Measurements from ENCODE around the gene PILRA. TPM values are rescaled to one million over a fixed set of nuclear protein-coding genes. Genes with fewer than 3 reads are reported as not detected.
"Not testable (repeated sequence)": the region's sequence is repeated elsewhere in the genome, so short reads cannot be mapped to it uniquely, and the experiment has no call there.

The PILRA gene
- polyA plus RNA-seq = 1 to 10 TPM in 3 of 4 donors, under 1 TPM in 1; 0.81 to 5.0 (median 3.4) TPM
- long read RNA-seq, donor 1 = 0 reads
- long read RNA-seq, donor 2 = 0 reads
- long read RNA-seq, donor 3 = 0 reads
- long read RNA-seq, donor 4 = 0 reads
- long read RNA-seq, donor 5 = 0 reads
- long read RNA-seq, donor 6 = 0 reads
- long read RNA-seq, donor 7 = 0 reads
- long read RNA-seq, donor 8 = 0 reads
- long read RNA-seq, donor 9 = 0 reads
- long read RNA-seq, donor 10 = 0 reads

- 46 to 58% (median 49%) methylated on average over 9 to 12 of the region's 12 CpGs for WGBS, 3 donors
- FAIRE-seq (no peak), DNase-seq (no peak)
- H3K4me1 ChIP-seq (ENCODE audit: control insufficient read depth in 3 of 3, insufficient read depth in 2 of 3, low read depth in 1 of 3, low read length in 2 of 3) = no peaks in the 10 kb centered on the region
- no peaks in the 10 kb centered on the region for H3K9me3 ChIP-seq (ENCODE audit: control insufficient read depth in 2 of 2, insufficient read depth in 1 of 2, low read depth in 1 of 2, low read length in 1 of 2)
- H3K4me3 ChIP-seq (ENCODE audit: low read depth in 1 of 3, low read length in 3 of 3) = no peak within 1 kb of the TSS
- H3K36me3 ChIP-seq (ENCODE audit: control insufficient read depth in 3 of 3, insufficient read depth in 2 of 3, low read depth in 1 of 3, low read length in 3 of 3) = peaks cover 0 to 13% (median 0%) of the 10 kb centered on the region in 3 donors
- H3K27me3 ChIP-seq (ENCODE audit: control insufficient read depth in 3 of 3, insufficient read depth in 3 of 3, low read length in 3 of 3) = no peaks in the 10 kb centered on the region
- H3K27ac ChIP-seq (ENCODE audit: low read depth in 1 of 3, low read length in 2 of 3) = peak within 1 kb of the TSS in 1 of 3 donors; percentile 21
These were observed at the start of gene PILRA for GRCh38 chr7:100373261-100373831. TSS of gene PILRA (plus strand) at chr7:100373487. CDS start at chr7:100373657, 170 bp downstream.

- not testable (repeated sequence) for H3K4me1 ChIP-seq (ENCODE audit: control insufficient read depth in 3 of 3, insufficient read depth in 2 of 3, low read depth in 1 of 3, low read length in 2 of 3); DNase-seq; FAIRE-seq; H3K27ac ChIP-seq (ENCODE audit: low read depth in 1 of 3, low read length in 2 of 3); H3K27me3 ChIP-seq (ENCODE audit: control insufficient read depth in 3 of 3, insufficient read depth in 3 of 3, low read length in 3 of 3); H3K9me3 ChIP-seq (ENCODE audit: control insufficient read depth in 2 of 2, insufficient read depth in 1 of 2, low read depth in 1 of 2, low read length in 1 of 2); H3K4me3 ChIP-seq (ENCODE audit: low read depth in 1 of 3, low read length in 3 of 3)
- peaks cover 0 to 18% (median 0%) of the 10 kb centered on the region in 3 donors for H3K36me3 ChIP-seq (ENCODE audit: control insufficient read depth in 3 of 3, insufficient read depth in 2 of 3, low read depth in 1 of 3, low read length in 3 of 3)
- 85 to 95% (median 90%) methylated on average over 7 to 13 of the region's 13 CpGs for WGBS, 3 donors
These were observed 49.1 kb upstream of the PILRA start for GRCh38 chr7:100324194-100324593.

DNA sequence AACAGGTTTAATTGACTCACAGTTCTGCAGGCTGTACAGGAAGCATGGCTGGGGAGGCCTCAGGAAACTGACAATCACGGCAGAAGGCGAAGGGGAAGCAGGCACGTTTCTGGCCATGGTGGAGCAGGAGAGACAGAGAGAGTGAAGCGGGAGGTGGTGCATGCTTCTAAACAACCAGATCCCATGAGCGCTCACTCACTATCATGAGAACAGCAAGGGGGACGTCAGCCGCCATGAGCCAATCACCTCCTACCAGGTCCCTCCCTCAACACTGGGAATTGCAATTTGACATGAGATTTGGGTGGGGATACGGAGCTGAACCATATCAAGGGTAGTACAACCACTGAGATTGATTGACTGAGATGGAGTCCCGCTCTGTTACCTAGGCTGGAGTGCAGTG is 47.6 kb upstream of the PILRA start:
- not testable (repeated sequence) for H3K9me3 ChIP-seq (ENCODE audit: control insufficient read depth in 2 of 2, insufficient read depth in 1 of 2, low read depth in 1 of 2, low read length in 1 of 2); H3K27ac ChIP-seq (ENCODE audit: low read depth in 1 of 3, low read length in 2 of 3); DNase-seq; H3K27me3 ChIP-seq (ENCODE audit: control insufficient read depth in 3 of 3, insufficient read depth in 3 of 3, low read length in 3 of 3); H3K4me3 ChIP-seq (ENCODE audit: low read depth in 1 of 3, low read length in 3 of 3); FAIRE-seq; H3K4me1 ChIP-seq (ENCODE audit: control insufficient read depth in 3 of 3, insufficient read depth in 2 of 3, low read depth in 1 of 3, low read length in 2 of 3)
- peaks cover 0 to 11% (median 0%) of the 10 kb centered on the region in 3 donors for H3K36me3 ChIP-seq (ENCODE audit: control insufficient read depth in 3 of 3, insufficient read depth in 2 of 3, low read depth in 1 of 3, low read length in 3 of 3)
- 90 to 95% (median 91%) methylated on average over 9 of the region's 9 CpGs for WGBS, 3 donors

GRCh38 chr7:100326914-100327313 is 46.4 kb upstream of the PILRA start:
- H3K9me3 ChIP-seq (ENCODE audit: control insufficient read depth in 2 of 2, insufficient read depth in 1 of 2, low read depth in 1 of 2, low read length in 1 of 2); H3K27me3 ChIP-seq (ENCODE audit: control insufficient read depth in 3 of 3, insufficient read depth in 3 of 3, low read length in 3 of 3); H3K4me1 ChIP-seq (ENCODE audit: control insufficient read depth in 3 of 3, insufficient read depth in 2 of 3, low read depth in 1 of 3, low read length in 2 of 3); H3K4me3 ChIP-seq (ENCODE audit: low read depth in 1 of 3, low read length in 3 of 3); FAIRE-seq; DNase-seq; H3K27ac ChIP-seq (ENCODE audit: low read depth in 1 of 3, low read length in 2 of 3): not testable (repeated sequence)
- 91 to 94% (median 93%) methylated on average over 9 to 10 of the region's 11 CpGs for WGBS, 3 donors
- peaks cover 0 to 14% (median 0%) of the 10 kb centered on the region in 3 donors for H3K36me3 ChIP-seq (ENCODE audit: control insufficient read depth in 3 of 3, insufficient read depth in 2 of 3, low read depth in 1 of 3, low read length in 3 of 3)

- H3K9me3 ChIP-seq (ENCODE audit: control insufficient read depth in 2 of 2, insufficient read depth in 1 of 2, low read depth in 1 of 2, low read length in 1 of 2); H3K27me3 ChIP-seq (ENCODE audit: control insufficient read depth in 3 of 3, insufficient read depth in 3 of 3, low read length in 3 of 3); H3K4me1 ChIP-seq (ENCODE audit: control insufficient read depth in 3 of 3, insufficient read depth in 2 of 3, low read depth in 1 of 3, low read length in 2 of 3): not testable (repeated sequence)
- WGBS, 3 donors = 0% methylated on average over 72 to 82 of the region's 85 CpGs
- peak; percentile 41 for FAIRE-seq
- DNase-seq = peak; percentile 92 to 96
- peaks cover 0 to 12% (median 0%) of the 10 kb centered on the region in 3 donors for H3K36me3 ChIP-seq (ENCODE audit: control insufficient read depth in 3 of 3, insufficient read depth in 2 of 3, low read depth in 1 of 3, low read length in 3 of 3)
- peak overlapping the region; percentile 75 to 87 (median 80) for H3K4me3 ChIP-seq (ENCODE audit: low read depth in 1 of 3, low read length in 3 of 3)
- H3K27ac ChIP-seq (ENCODE audit: low read depth in 1 of 3, low read length in 2 of 3) = peak overlapping the region; percentile 91 to 100 (median 96)
These were observed 37.5 kb upstream of the PILRA start for GRCh38 chr7:100335566-100336466.

DNA sequence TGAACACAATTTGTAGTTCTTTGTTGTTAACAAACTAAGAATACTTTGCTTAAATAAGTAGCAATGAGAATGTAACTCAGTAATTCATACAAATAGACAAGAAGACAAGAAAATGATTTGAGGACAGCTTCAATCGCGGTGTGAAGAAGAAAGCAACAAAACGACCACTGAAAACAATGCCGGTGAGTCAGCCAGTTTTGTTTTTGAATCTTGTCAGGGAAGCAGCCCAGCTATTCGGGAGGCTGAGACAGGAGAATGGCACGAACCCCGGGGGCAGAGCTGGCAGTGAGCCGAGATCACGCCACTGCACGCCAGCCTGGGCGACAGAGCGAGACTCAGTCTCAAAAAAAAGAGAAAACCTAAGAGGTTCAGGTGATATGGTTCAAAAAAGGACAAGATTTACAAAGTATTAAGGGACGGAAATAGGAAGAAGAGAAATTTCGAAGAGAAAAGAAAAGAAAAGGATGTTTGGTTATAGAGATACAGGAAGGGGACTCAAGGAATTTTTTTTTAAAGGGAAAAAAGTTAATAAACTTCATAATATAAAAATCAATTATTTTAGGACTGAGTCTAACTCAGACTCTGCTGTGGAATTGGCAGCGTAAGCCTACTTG is 35.1 kb upstream of the PILRA start:
- H3K9me3 ChIP-seq (ENCODE audit: control insufficient read depth in 2 of 2, insufficient read depth in 1 of 2, low read depth in 1 of 2, low read length in 1 of 2); H3K4me1 ChIP-seq (ENCODE audit: control insufficient read depth in 3 of 3, insufficient read depth in 2 of 3, low read depth in 1 of 3, low read length in 2 of 3); H3K27ac ChIP-seq (ENCODE audit: low read depth in 1 of 3, low read length in 2 of 3); DNase-seq; H3K4me3 ChIP-seq (ENCODE audit: low read depth in 1 of 3, low read length in 3 of 3); H3K27me3 ChIP-seq (ENCODE audit: control insufficient read depth in 3 of 3, insufficient read depth in 3 of 3, low read length in 3 of 3); FAIRE-seq: not testable (repeated sequence)
- peaks cover 1 to 26% (median 2%) of the 10 kb centered on the region in 3 donors for H3K36me3 ChIP-seq (ENCODE audit: control insufficient read depth in 3 of 3, insufficient read depth in 2 of 3, low read depth in 1 of 3, low read length in 3 of 3)
- 85 to 93% (median 88%) methylated on average over 15 of the region's 15 CpGs for WGBS, 3 donors

DNA sequence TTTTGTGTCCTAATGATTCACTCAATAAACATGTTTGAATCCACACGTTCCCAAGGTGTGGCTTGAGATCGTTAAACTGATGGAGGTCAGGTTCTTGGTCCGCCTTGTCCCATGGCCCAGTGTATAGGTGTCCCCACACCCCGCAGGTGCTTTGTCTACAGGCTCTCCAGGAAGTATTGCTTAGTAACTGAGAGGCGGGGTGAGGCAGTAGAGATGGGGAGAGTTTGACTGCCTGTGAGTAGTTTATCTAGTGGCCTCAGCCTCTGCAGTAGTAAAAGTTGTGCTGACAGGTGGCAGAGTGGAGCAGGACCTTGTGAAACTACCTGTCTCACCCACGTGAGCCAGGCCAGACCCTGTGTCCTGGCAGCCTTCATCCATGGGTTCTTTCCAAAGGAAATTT is 32.0 kb upstream of the PILRA start:
- not testable (repeated sequence) for H3K27me3 ChIP-seq (ENCODE audit: control insufficient read depth in 3 of 3, insufficient read depth in 3 of 3, low read length in 3 of 3); H3K9me3 ChIP-seq (ENCODE audit: control insufficient read depth in 2 of 2, insufficient read depth in 1 of 2, low read depth in 1 of 2, low read length in 1 of 2); FAIRE-seq; H3K4me1 ChIP-seq (ENCODE audit: control insufficient read depth in 3 of 3, insufficient read depth in 2 of 3, low read depth in 1 of 3, low read length in 2 of 3); H3K4me3 ChIP-seq (ENCODE audit: low read depth in 1 of 3, low read length in 3 of 3)
- Histone ChIP-seq H3K27ac (ENCODE audit: low read depth in 1 of 3, low read length in 2 of 3) (peak overlapping the region in 1 of 3 donors; percentile 67), H3K36me3 (ENCODE audit: control insufficient read depth in 3 of 3, insufficient read depth in 2 of 3, low read depth in 1 of 3, low read length in 3 of 3) (peaks cover 1 to 42% (median 2%) of the 10 kb centered on the region in 3 donors)
- 15 to 56% (median 24%) methylated on average over 6 of the region's 6 CpGs for WGBS, 3 donors
- DNase-seq = peak; percentile 59 to 75

GRCh38 chr7:100342765-100343164 is 30.5 kb upstream of the PILRA start:
- Histone ChIP-seq H3K4me1 (ENCODE audit: control insufficient read depth in 3 of 3, insufficient read depth in 2 of 3, low read depth in 1 of 3, low read length in 2 of 3) (peaks cover 0 to 4% (median 0%) of the 10 kb centered on the region in 3 donors), H3K36me3 (ENCODE audit: control insufficient read depth in 3 of 3, insufficient read depth in 2 of 3, low read depth in 1 of 3, low read length in 3 of 3) (peaks cover 4 to 48% (median 8%) of the 10 kb centered on the region in 3 donors), H3K4me3 (ENCODE audit: low read depth in 1 of 3, low read length in 3 of 3) (no peak overlapping the region), H3K27me3 (ENCODE audit: control insufficient read depth in 3 of 3, insufficient read depth in 3 of 3, low read length in 3 of 3) (no peaks in the 10 kb centered on the region), H3K27ac (ENCODE audit: low read depth in 1 of 3, low read length in 2 of 3) (no peak overlapping the region), H3K9me3 (ENCODE audit: control insufficient read depth in 2 of 2, insufficient read depth in 1 of 2, low read depth in 1 of 2, low read length in 1 of 2) (no peaks in the 10 kb centered on the region)
- no peak for DNase-seq
- WGBS, 3 donors = 79 to 90% (median 86%) methylated on average over 6 of the region's 6 CpGs
- no peak for FAIRE-seq
